GM18505 (cell line): ENCODE data around the gene CHST11.

Experiments
- ATAC-seq: cut with Tn5 transposase; IDR thresholded peaks from one replicate; pipeline ENCODE4 v1.9.1; 2021; ENCODE audit not compliant: unreplicated experiment
- POLR2A ChIP-seq: IDR thresholded peaks from 4 replicates; pipeline ENCODE4 v1.6.1; 2011; ENCODE audit warnings: borderline replicate concordance; ENCODE audit not compliant: insufficient read depth, insufficient read length; ENCODE audit errors: extremely low read depth

Gene CHST11

GRCh38 chr12:104420868-104421267 is 35.9 kb upstream of the CHST11 start:
- TF ChIP-seq POLR2A = no peak
- no peak for ATAC-seq

DNA sequence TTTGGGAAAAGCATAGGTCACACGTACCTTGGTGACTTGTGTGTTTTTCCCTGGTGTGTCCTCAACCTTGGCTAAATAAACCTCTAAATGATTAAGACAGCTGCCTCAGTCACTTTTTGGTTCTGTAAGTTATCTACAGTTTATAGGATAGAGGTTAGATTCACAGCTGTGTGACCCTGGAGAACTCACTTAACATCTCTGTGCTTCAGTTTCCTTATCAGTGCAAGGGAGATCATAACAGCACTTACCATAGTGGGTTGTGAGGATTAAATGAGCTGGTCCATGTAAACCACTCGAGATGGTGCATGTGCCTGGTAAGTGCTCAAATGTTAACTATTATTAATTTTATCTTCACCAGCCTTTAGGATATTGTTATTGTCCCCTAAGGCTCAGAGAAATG is 35.4 kb upstream of the CHST11 start:
- no peak for TF ChIP-seq POLR2A
- ATAC-seq = no peak

DNA sequence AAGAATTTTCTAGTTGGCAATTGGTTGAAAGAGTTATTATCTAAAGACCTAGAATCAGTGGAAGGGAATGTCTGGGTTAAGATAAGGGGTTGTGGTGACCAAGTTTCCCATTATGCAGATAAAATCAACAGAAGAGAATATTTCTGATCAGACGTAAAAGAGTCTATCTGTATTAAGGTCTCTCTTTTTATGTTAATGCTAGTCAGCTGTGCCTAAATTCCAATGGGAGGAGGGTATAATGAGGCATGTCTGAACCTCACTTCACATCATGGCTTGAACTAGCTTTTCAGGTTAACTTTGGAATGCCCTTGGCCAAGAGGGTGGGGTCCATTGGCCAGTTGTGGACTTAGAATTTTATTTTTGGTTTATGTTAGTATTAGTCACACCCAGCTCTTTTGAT is 34.3 kb upstream of the CHST11 start:
- ATAC-seq = no peak
- no peak for TF ChIP-seq POLR2A

- no peak for TF ChIP-seq POLR2A
- no peak for ATAC-seq
Observed at GRCh38 chr12:104423273-104423672, 33.5 kb upstream of the CHST11 start.

GRCh38 chr12:104423809-104424208 is 32.9 kb upstream of the CHST11 start:
- no peak for TF ChIP-seq POLR2A
- ATAC-seq = no peak

GRCh38 chr12:104424955-104425354 is 31.8 kb upstream of the CHST11 start:
- no peak for TF ChIP-seq POLR2A

GRCh38 chr12:104425614-104426013 is 31.1 kb upstream of the CHST11 start:
- no peak for TF ChIP-seq POLR2A
- no peak for ATAC-seq

More at GRCh38 chr12:104424955-104425354, 31.8 kb upstream of the CHST11 start:
- no peak for ATAC-seq

DNA sequence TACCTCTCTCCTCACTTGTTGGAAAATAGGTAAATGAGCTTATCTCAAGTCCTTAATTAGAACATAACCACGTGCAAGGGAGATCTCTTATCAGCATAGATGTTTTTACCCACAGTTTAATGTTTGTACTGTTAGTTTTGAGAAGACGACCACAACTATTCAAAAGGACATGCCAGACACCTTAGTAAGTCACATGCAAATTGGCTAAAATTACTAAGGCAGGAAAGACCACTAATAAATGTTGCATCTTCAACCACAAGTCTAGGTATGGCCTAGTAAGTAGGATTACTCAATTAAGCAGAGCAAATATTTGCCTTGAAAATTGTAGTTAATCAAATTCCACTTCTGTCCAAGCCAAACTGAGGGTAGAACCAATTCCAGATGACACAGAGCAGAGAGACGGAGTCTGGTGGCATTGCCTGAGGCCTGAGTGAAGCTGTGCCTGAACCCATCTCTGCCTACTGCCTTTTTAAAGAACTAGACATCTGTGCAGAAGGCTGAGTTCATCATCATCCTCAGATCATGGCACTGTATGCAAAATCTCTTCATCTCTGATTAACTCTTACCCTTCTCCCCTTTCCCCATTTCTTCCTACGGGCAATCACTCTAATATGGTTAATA is 29.7 kb upstream of the CHST11 start:
- no peak for ATAC-seq
- no peak for TF ChIP-seq POLR2A

- ATAC-seq = no peak
- no peak for TF ChIP-seq POLR2A
Observed at GRCh38 chr12:104427547-104427938, 29.2 kb upstream of the CHST11 start.

- no peak for TF ChIP-seq POLR2A
- ATAC-seq = no peak
Observed at GRCh38 chr12:104433061-104433460, 23.7 kb upstream of the CHST11 start.

DNA sequence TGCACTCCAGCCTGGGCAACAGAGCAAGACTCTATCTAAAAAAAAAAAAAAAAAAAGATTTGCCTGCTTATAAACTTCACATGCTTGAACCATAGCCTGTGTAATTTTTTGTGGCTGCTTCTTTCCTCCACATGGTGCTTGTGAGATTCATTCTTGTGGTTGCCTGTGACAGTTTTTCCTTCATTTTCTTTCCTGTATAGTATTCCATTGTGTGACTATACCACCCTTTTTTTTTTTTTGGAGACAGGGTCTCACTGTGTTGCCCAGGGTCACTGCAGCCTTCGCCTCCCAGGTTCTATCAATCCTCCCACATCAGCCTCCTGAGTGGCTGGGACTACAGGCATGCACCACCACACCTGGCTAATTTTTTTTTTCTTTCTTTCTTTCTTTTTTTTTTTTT is 22.6 kb upstream of the CHST11 start:
- no peak for ATAC-seq
- no peak for TF ChIP-seq POLR2A

DNA sequence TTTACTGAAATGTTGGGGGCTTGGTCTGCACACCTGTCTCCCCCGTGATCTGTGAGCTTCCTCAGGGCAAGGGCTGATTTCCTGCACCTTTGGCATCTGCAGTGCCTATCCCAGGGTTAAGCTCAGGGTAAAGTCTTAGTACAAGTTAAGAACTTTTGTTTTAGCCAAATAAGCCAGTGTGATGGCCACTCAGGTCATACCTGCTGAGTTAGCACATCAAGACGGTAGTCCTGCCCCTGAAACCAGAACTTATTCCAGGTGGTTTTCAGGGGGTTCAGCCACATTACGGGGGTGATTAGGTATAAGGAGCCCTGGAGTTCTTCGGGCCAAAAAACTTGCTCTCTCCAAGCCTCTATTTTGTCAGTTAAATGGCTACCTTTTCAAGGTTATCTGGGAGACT is 21.6 kb upstream of the CHST11 start:
- ATAC-seq = no peak
- no peak for TF ChIP-seq POLR2A

GRCh38 chr12:104435765-104436164 is 21.0 kb upstream of the CHST11 start:
- ATAC-seq = no peak
- no peak for TF ChIP-seq POLR2A

DNA sequence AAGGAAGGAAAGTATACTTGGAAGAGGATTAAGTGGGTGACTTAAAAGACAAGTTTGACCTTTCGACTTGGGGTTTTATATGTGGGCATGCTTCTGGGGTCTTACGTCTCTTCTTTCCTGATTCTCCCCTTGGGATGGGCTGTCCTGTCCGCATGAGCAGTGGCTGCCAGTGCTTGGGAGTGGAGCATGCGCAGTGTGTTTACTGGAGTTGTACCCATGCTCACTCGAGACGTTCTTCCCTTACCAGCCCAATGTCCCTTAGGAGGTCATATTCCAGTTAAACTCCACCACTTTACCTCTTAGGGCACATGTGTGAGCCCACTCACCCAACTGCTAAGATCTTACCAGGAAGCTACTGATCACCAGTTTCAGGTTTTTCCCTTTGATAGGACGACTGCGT is 20.0 kb upstream of the CHST11 start:
- ATAC-seq = no peak
- TF ChIP-seq POLR2A = no peak

DNA sequence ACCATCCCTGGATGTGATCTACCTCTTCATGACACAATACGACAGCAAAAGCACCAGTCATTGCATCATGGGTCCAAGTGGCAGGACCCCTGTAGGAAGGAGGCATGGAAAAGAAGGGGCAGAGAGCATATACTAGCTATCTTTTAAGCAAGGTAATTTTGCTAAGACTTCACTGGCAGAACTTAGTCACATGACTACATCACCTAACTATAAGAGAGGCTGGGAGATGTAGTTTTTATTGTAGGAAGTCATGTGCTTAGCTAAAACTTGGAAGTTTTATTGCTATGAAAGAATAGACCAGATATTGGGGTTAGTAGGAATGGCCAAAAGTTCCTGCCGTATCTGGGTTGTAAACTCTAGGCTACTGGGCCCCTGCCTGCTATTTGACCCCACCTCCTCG is 18.6 kb upstream of the CHST11 start:
- ATAC-seq = no peak
- no peak for TF ChIP-seq POLR2A
